Left lung (tissue), 10 donors: ENCODE data around the gene NR3C2. TPM values are rescaled to one million over a fixed set of nuclear protein-coding genes. Genes with fewer than 3 reads are reported as not detected.

Experiments used
- ATAC-seq: fragments of 200-7000 bp; cut with Tn5 transposase; one replicate; pipeline ENCODE4 v1.9.1; 2020; ENCODE audit warnings: moderate library complexity
- DNase-seq, 4 donors: peaks; one replicate each; pipeline ENCODE4 v3.0.0-alpha.2; 2013 to 2020
- H3K27ac ChIP-seq, 2 donors: fragments of 200-600 bp; sonication (generic) in 1 of 2; one replicate each; pipeline versions ENCODE4 v1.5.0 to v1.8.0; 2020 to 2021
- H3K27me3 ChIP-seq, 2 donors: fragments of 200-600 bp; sonication (generic) in 1 of 2; one replicate each; pipeline versions ENCODE4 v1.5.0 to v1.8.0; 2020 to 2021
- H3K36me3 ChIP-seq, 2 donors: fragments of 200-600 bp; sonication (generic) in 1 of 2; one replicate each; pipeline versions ENCODE4 v1.5.0 to v1.8.0; 2020 to 2021
- H3K4me1 ChIP-seq, 2 donors: fragments of 200-600 bp; one replicate each; pipeline ENCODE4 v1.8.0; 2021
- H3K4me3 ChIP-seq, 2 donors: fragments of 200-600 bp; sonication (generic) in 1 of 2; one replicate each; pipeline versions ENCODE4 v1.5.0 to v1.8.0; 2020 to 2021; ENCODE audit warnings: mild to moderate bottlenecking in 1 of 2
- H3K9me3 ChIP-seq, 2 donors: fragments of 200-600 bp; sonication (generic) in 1 of 2; one replicate each; pipeline versions ENCODE4 v1.5.0 to v1.8.0; 2020 to 2021
- CTCF ChIP-seq, 2 donors: fragments of 200-600 bp; sonication (generic) in 1 of 2; IDR thresholded peaks; one replicate each; pipeline versions ENCODE4 v1.5.0 to v1.8.0; 2021; ENCODE audit warnings: antibody characterized with exemption in 2 of 2
- intact Hi-C, 2 donors: fragments of 100-400 bp; cut with DNase I; formaldehyde crosslinking; loops; one replicate each; pipeline versions ENCODE4 v1.11.2 to v1.14.2; 2022
- polyA plus RNA-seq, 6 donors: library from polyadenylated mRNA; unstranded; fragments of 120-200 nt; gene quantifications; one replicate each; pipeline ENCODE4 v1.2.1, GENCODE V29; 2013; ENCODE audit not compliant: insufficient read length in 6 of 6
- total RNA-seq, 2 donors: library from RNA; stranded (reverse); fragmentation: NEBNext Ultra II Directional; extraction: Animal tissue kit (Norgen Biotek cat#: 25700); gene quantifications; one replicate each; pipeline ENCODE4 v1.2.1, GENCODE V29; 2021
- donor health status: DM: no; HTN: yes; CAD: no.
- donor health status: DM: no; HTN: no; CAD: no.

NR3C2 gene
- total and polyA plus RNA-seq, 8 donors = 13.1 to 25.0 (median 17.0) TPM

GRCh38 chr4:148101790-148102189 lies 340.4 kb downstream of the NR3C2 start:
- ATAC-seq (no peak), DNase-seq (no peak)
- Histone ChIP-seq H3K27ac (no peak overlapping the region), H3K4me3 (no peak overlapping the region), H3K27me3 (no peaks in the 10 kb centered on the region), H3K36me3 (peaks cover 0 to 7% of the 10 kb centered on the region in 2 donors), H3K4me1 (no peaks in the 10 kb centered on the region), H3K9me3 (peaks cover 0 to 4% of the 10 kb centered on the region in 2 donors)
- intact Hi-C loops = no loop called here
- TF ChIP-seq CTCF (IDR thresholded peaks at IDR 0.05) = no peak

GRCh38 chr4:148101235-148101634 lies 341.0 kb downstream of the NR3C2 start:
- H3K4me3 ChIP-seq = no peak overlapping the region
- H3K27me3 ChIP-seq = no peaks in the 10 kb centered on the region
- no peaks in the 10 kb centered on the region for H3K4me1 ChIP-seq
- intact Hi-C loops = no loop called here
- H3K27ac ChIP-seq = no peak overlapping the region
- no peak for TF ChIP-seq CTCF (IDR thresholded peaks at IDR 0.05)
- no peak for DNase-seq
- no peak for ATAC-seq
- H3K9me3 ChIP-seq = no peaks in the 10 kb centered on the region
- H3K36me3 ChIP-seq = peaks cover 0 to 7% of the 10 kb centered on the region in 2 donors

- Histone ChIP-seq H3K4me3 (no peak overlapping the region), H3K27ac (no peak overlapping the region), H3K36me3 (no peaks in the 10 kb centered on the region), H3K9me3 (no peaks in the 10 kb centered on the region), H3K4me1 (no peaks in the 10 kb centered on the region), H3K27me3 (no peaks in the 10 kb centered on the region)
- no peak for TF ChIP-seq CTCF (IDR thresholded peaks at IDR 0.05)
- DNase-seq (no peak), ATAC-seq (no peak)
- intact Hi-C loops = no loop called here
Measured at GRCh38 chr4:148097801-148098200, 344.4 kb downstream of the NR3C2 start.

- Histone ChIP-seq H3K36me3 (no peaks in the 10 kb centered on the region), H3K4me3 (no peak overlapping the region), H3K27ac (no peak overlapping the region), H3K4me1 (no peaks in the 10 kb centered on the region), H3K27me3 (no peaks in the 10 kb centered on the region), H3K9me3 (no peaks in the 10 kb centered on the region)
- TF ChIP-seq CTCF (IDR thresholded peaks at IDR 0.05) = no peak
- intact Hi-C loops = no loop called here
- no peak for DNase-seq
- no peak for ATAC-seq
Measured at GRCh38 chr4:148095346-148095923, 346.8 kb downstream of the NR3C2 start.

GRCh38 chr4:148094149-148094548 lies 348.1 kb downstream of the NR3C2 start:
- DNase-seq (no peak), ATAC-seq (no peak)
- Histone ChIP-seq H3K36me3 (no peaks in the 10 kb centered on the region), H3K27ac (no peak overlapping the region), H3K9me3 (no peaks in the 10 kb centered on the region), H3K4me1 (no peaks in the 10 kb centered on the region), H3K27me3 (no peaks in the 10 kb centered on the region), H3K4me3 (no peak overlapping the region)
- intact Hi-C loops = no loop called here
- TF ChIP-seq CTCF (IDR thresholded peaks at IDR 0.05) = no peak
